GM10248 (cell line): Measurements from ENCODE around the gene SEC31B.

Source experiments
- CTCF ChIA-PET: fragments of 300-600 bp; sonication (Branson Sonifier 250); formaldehyde crosslinking; extraction: SDS; loops from one replicate; lab custom pipeline; 2021; ENCODE audit warnings: antibody characterized with exemption; lab: Yijun Ruan, JAX
- POLR2A ChIA-PET: fragments of 350-650 bp; sonication (Branson Sonifier 250); formaldehyde crosslinking; extraction: SDS; loops from one replicate; lab custom pipeline; 2020; ENCODE audit warnings: antibody characterized with exemption; lab: Yijun Ruan, JAX
- DNase-seq: peaks from one replicate; pipeline ENCODE4 v3.0.0; 2012; ENCODE audit errors: extremely low spot score
- TF ChIP-seq, protein P1 (sequence below): IDR thresholded peaks from 2 replicates; pipeline ENCODE4 v1.5.1; 2012; ENCODE audit warnings: mild to moderate bottlenecking, low read depth; ENCODE audit errors: extremely low read depth, missing control alignments, control extremely low read depth

SEC31B gene

DNA sequence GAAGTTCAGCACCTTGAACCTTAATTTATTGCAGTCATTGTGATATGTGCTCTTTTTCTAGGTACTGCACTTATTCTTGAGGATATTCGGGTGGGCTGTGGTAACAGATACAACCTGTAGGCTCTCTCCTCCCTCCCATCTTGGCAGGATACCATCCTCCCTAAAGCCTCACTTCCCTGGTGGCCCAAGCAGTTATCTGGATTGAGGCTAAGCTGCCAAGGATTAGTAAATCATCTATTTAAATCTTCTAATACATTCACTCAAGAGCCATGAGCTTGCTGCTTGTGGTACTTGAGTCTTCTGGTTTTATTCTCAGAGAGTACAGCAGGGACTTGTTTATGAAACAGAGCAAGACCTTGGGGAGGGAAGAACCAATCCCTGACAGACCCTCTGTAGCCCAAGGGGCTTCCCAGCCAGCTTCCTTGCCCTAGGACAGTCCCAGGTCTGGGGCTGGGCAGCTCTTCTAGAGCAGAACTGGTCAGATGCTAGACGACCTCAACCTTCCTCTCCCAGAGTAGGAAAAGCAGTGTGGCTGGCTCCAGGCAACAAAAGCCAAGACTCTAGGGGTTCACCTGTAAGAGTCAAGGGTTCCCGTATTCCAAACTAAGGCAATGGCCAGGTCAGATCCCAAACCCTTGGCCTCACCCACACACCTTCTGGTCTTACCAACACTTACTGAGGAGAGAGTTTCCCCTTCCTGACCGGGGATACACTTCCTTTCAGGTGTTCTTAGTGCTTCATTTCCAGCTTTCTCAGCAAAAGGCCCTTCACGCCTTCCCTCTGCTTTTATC, 35.6 kb downstream of the SEC31B start:
- no peak for DNase-seq
- ChIA-PET POLR2A (no interaction called here), CTCF (interaction anchor here (1.0 to 7.3 kb wide), 11 partner anchors 11 to 638 kb away, joined by 3 to 99 read pairs (median 8); no protein-coding TSS in a partner anchor)
- TF ChIP-seq, protein P1, sequence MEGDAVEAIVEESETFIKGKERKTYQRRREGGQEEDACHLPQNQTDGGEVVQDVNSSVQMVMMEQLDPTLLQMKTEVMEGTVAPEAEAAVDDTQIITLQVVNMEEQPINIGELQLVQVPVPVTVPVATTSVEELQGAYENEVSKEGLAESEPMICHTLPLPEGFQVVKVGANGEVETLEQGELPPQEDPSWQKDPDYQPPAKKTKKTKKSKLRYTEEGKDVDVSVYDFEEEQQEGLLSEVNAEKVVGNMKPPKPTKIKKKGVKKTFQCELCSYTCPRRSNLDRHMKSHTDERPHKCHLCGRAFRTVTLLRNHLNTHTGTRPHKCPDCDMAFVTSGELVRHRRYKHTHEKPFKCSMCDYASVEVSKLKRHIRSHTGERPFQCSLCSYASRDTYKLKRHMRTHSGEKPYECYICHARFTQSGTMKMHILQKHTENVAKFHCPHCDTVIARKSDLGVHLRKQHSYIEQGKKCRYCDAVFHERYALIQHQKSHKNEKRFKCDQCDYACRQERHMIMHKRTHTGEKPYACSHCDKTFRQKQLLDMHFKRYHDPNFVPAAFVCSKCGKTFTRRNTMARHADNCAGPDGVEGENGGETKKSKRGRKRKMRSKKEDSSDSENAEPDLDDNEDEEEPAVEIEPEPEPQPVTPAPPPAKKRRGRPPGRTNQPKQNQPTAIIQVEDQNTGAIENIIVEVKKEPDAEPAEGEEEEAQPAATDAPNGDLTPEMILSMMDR = no peak

DNA sequence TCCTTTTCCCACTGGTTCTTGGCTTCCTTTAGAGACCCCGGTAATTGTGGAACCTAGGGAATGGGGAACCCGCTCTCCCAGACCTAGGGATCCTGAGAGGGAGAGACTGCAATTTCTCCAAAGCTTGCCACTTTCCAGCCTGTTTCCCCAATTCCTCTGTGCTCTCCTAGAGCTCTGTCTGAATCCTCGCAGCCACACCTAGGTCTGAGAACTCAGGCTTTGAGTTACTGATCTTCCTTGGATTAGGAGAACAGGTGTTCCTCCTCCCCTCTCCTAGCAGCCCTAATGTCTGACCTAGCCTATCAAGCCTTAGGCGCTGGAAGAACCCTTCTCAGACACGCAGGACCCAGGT, 36.9 kb downstream of the SEC31B start:
- no peak for DNase-seq
- TF ChIP-seq, protein P1 = no peak
- POLR2A ChIA-PET = no interaction called here
- CTCF ChIA-PET = interaction anchor here (0.8 to 7.3 kb wide), 26 partner anchors 8 to 636 kb away, joined by 3 to 99 read pairs (median 4); partner anchors contain the start of genes HIF1AN and WNT8B

DNA sequence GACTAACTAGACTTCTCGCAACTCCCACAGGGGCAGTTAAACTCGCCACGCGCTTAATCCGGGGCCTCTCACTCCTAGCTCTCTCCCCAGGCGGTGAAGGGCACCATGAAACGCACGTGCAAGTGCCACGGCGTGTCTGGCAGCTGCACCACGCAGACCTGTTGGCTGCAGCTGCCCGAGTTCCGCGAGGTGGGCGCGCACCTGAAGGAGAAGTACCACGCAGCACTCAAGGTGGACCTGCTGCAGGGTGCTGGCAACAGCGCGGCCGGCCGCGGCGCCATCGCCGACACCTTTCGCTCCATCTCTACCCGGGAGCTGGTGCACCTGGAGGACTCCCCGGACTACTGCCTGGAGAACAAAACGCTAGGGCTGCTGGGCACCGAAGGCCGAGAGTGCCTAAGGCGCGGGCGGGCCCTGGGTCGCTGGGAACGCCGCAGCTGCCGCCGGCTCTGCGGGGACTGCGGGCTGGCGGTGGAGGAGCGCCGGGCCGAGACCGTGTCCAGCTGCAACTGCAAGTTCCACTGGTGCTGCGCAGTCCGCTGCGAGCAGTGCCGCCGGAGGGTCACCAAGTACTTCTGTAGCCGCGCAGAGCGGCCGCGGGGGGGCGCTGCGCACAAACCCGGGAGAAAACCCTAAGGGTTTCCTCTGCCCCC, 37.4 kb downstream of the SEC31B start:
- CTCF ChIA-PET = interaction anchor here (0.5 to 7.3 kb wide), 29 partner anchors 8 to 636 kb away, joined by 3 to 99 read pairs (median 4); partner anchors contain the start of genes HIF1AN and WNT8B
- DNase-seq = peak; percentile 78
- TF ChIP-seq, protein P1 = peak; percentile 77
- POLR2A ChIA-PET = no interaction called here

DNA sequence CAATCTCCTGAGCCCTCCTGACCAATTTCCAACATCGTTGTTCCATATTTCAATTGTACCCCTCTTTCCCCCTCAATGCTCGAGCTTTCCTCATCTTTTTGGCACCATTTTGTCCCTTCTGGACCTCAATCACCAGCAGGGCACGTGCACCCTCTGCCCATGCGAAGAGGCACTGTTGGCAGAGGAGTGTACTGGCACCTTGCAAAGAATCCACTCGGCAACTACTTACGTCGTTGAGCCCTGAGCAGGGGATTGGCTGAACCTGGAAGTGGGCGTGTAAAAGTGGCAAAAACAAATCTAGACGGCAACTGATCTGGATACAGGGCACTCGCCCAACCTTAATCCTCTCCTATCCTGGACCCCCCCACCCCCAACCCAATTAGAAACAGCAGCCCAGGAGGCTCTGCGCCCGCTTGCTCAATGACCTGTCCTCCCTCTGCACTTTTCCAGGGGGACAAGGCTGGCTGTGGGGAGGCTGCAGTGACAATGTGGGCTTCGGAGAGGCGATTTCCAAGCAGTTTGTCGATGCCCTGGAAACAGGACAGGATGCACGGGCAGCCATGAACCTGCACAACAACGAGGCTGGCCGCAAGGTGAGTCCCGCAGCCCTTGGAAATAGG, 38.1 kb downstream of the SEC31B start:
- ChIA-PET CTCF (interaction anchor here (0.7 to 7.3 kb wide), 17 partner anchors 8 to 509 kb away, joined by 3 to 99 read pairs (median 7); partner anchors contain the start of gene WNT8B), POLR2A (no interaction called here)
- TF ChIP-seq, protein P1 = no peak
- peak; percentile 89 for DNase-seq

DNA sequence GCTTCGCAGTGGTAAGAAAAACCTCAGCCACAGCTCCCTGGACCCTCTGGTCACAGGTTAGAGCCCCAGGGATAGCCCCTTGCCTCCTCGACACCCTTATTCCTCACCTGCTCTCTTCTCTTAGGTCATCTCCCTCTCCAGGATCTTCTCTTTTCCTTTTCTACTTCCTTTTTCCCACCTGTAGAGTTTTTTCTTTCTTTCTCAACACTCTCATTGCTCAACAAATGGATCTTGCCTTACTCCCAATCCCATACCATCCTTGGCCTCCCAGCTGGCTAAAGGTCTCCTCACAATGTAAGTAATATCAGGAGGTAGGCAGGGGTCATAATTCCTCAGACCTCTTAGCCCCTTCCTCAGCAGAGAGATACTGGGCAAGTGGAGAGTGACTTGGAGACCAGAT, 39.7 kb downstream of the SEC31B start:
- DNase-seq = no peak
- TF ChIP-seq, protein P1 = no peak
- ChIA-PET CTCF (interaction anchor here (3.1 to 7.3 kb wide), 3 partner anchors 17 to 38 kb away, joined by 9 to 99 read pairs (median 20); partner anchors contain the start of gene WNT8B), POLR2A (no interaction called here)

DNA sequence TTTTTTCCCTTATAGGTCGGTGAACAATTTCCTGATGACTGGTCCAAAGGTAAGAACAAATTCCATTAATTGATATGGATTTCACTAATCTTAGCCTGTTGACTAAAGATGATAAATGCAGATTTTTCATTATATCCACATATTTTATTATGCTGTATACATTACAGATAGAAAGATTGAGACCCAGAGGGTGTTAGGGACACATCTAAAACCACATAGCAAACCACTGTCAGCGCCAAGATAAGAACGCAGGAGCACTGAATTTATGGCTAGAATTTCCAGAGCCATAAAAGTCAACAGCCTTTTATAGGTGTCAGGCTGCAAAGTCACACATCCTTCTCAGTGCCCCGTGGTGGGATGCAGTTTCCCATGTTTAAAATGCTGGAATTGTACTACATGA, 40.6 kb downstream of the SEC31B start:
- ChIA-PET POLR2A (no interaction called here), CTCF (no interaction called here)
- DNase-seq = no peak
- TF ChIP-seq, protein P1 = no peak
